Calu3 (cell line): ENCODE data around the gene PFKP. TPM values are rescaled to one million over a fixed set of nuclear protein-coding genes. Genes with fewer than 3 reads are reported as not detected.

Source experiments
- BruUV-seq: library from RNA; stranded (reverse); fragments of 400-500 nt; replicated peaks from 2 replicates; lab custom pipeline; 2021; lab: Mats Ljungman, UMichigan
- CTCF ChIA-PET: fragments of 300-600 bp; sonication (Branson Sonifier 250); formaldehyde crosslinking; loops from one replicate; lab custom pipeline; 2022; ENCODE audit warnings: antibody characterized with exemption; lab: Charles Lee
- DNase-seq: peaks from one replicate; pipeline ENCODE4 v3.0.0; 2022
- H3K27ac Mint-ChIP-seq: one replicate; pipeline ENCODE4 v1.8.0; 2022; ENCODE audit warnings: mixed read lengths; ENCODE audit not compliant: unreplicated experiment
- H3K27me3 Mint-ChIP-seq: one replicate; pipeline ENCODE4 v1.8.0; 2022; ENCODE audit warnings: mixed read lengths; ENCODE audit not compliant: unreplicated experiment
- H3K36me3 Mint-ChIP-seq: one replicate; pipeline ENCODE4 v1.8.0; 2022; ENCODE audit warnings: mild to moderate bottlenecking, moderate library complexity, mixed read lengths; ENCODE audit not compliant: insufficient read depth, unreplicated experiment
- H3K4me1 Mint-ChIP-seq: one replicate; pipeline ENCODE4 v1.8.0; 2022; ENCODE audit warnings: mild to moderate bottlenecking, low read depth, mixed read lengths; ENCODE audit not compliant: unreplicated experiment
- H3K4me3 Mint-ChIP-seq: one replicate; pipeline ENCODE4 v1.8.0; 2022; ENCODE audit warnings: mild to moderate bottlenecking, low read depth, moderate library complexity, mixed read lengths; ENCODE audit not compliant: unreplicated experiment
- H3K9me3 Mint-ChIP-seq: one replicate; pipeline ENCODE4 v1.8.0; 2022; ENCODE audit warnings: low read depth, mixed read lengths; ENCODE audit not compliant: unreplicated experiment
- intact Hi-C: fragments of 100-400 bp; cut with micrococcal nuclease; formaldehyde crosslinking; loops from one replicate; pipeline ENCODE4 v1.10.0; 2022; ENCODE audit not compliant: unreplicated experiment
- total RNA-seq: library from RNA; stranded (reverse); gene quantifications from 2 replicates; pipeline ENCODE4 v1.2.3, GENCODE V29; 2022
- TF ChIP-seq, protein P1 (sequence below): fragments of 200-600 bp; IDR thresholded peaks from one replicate; pipeline ENCODE4 v1.8.0; 2022; ENCODE audit warnings: antibody characterized with exemption; ENCODE audit not compliant: unreplicated experiment

Gene PFKP
- total RNA-seq, 1 experiment from 2014 or later, result 272 TPM

DNA sequence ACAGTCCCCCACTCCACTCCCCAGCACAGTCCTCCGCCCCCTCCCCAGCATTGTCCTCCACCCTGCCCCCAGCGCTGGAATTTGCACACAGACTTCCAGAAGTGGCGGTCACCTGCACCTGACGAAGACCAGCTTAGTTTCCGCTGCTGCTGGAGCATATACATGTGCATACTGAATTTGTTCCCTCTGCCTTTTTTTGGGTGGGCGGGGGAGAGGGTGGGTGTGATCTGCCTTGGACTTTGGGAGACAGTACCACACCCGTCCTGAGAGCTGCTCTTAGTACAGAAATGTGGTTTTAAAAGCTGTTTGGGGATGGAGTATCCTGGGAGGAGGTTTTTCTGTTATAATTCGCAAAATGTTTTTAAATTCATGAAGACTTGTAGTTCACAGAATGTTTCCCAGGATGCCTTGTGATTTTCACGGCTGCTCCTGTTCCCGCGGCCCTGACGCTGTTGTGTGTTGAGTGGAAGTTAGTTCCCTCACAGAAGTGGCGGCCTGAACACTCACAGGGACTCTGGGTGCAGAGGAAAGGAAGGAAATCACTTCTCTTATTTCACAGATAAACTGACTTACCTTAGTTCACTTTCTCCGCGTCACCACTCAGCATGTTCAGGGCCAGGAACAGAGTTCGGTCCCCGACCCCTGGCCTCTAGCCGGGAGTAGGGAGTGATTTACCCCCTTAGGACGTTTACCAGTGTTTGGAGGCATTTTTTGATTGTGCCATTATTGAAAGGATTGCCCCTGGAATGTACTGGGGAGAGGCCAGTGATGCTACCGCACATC lies 18.6 kb downstream of the PFKP start:
- H3K27ac Mint-ChIP-seq, result no peak overlapping the region
- BruUV-seq, result no TSS peak
- no peak overlapping the region for H3K4me3 Mint-ChIP-seq
- TF ChIP-seq, protein P1, sequence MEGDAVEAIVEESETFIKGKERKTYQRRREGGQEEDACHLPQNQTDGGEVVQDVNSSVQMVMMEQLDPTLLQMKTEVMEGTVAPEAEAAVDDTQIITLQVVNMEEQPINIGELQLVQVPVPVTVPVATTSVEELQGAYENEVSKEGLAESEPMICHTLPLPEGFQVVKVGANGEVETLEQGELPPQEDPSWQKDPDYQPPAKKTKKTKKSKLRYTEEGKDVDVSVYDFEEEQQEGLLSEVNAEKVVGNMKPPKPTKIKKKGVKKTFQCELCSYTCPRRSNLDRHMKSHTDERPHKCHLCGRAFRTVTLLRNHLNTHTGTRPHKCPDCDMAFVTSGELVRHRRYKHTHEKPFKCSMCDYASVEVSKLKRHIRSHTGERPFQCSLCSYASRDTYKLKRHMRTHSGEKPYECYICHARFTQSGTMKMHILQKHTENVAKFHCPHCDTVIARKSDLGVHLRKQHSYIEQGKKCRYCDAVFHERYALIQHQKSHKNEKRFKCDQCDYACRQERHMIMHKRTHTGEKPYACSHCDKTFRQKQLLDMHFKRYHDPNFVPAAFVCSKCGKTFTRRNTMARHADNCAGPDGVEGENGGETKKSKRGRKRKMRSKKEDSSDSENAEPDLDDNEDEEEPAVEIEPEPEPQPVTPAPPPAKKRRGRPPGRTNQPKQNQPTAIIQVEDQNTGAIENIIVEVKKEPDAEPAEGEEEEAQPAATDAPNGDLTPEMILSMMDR, result no peak
- no peaks in the 10 kb centered on the region for H3K9me3 Mint-ChIP-seq
- no peak for DNase-seq
- H3K36me3 Mint-ChIP-seq, result peaks cover 61% of the 10 kb centered on the region
- H3K4me1 Mint-ChIP-seq, result peaks cover 35% of the 10 kb centered on the region
- intact Hi-C loops, result no loop called here
- CTCF ChIA-PET, result no interaction called here
- H3K27me3 Mint-ChIP-seq, result no peaks in the 10 kb centered on the region

DNA sequence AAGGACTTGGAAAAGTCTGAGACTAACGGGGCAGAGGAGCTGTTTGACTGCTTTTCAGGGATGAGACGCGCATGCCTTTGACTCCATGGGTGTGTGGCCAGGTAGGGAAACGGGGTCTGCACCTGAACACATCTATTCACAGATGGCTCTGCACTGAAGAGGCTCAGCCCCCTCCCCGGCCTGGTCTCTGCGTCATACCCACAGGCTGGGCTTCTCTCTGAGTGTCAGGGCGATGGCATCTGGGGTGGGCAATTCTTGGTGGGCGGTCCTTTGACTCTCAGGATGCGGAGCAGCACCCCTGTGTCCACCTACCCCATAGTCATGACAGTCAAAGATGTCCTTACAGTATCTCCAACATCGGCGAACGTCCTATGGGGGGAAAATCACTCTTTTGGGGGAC lies 23.0 kb downstream of the PFKP start:
- TF ChIP-seq, protein P1, result no peak
- H3K4me1 Mint-ChIP-seq, result peaks cover 70% of the 10 kb centered on the region
- no peaks in the 10 kb centered on the region for H3K9me3 Mint-ChIP-seq
- no TSS peak for BruUV-seq
- peaks cover 80% of the 10 kb centered on the region for H3K36me3 Mint-ChIP-seq
- peak overlapping the region; percentile 63 for H3K4me3 Mint-ChIP-seq
- peak overlapping the region; percentile 94 for H3K27ac Mint-ChIP-seq
- no peaks in the 10 kb centered on the region for H3K27me3 Mint-ChIP-seq
- no peak for DNase-seq
- CTCF ChIA-PET, result interaction anchor here (1.0 to 1.3 kb wide), 2 partner anchors 16 to 47 kb away, joined by 3 read pairs; no protein-coding TSS in a partner anchor
- intact Hi-C loops, result no loop called here

DNA sequence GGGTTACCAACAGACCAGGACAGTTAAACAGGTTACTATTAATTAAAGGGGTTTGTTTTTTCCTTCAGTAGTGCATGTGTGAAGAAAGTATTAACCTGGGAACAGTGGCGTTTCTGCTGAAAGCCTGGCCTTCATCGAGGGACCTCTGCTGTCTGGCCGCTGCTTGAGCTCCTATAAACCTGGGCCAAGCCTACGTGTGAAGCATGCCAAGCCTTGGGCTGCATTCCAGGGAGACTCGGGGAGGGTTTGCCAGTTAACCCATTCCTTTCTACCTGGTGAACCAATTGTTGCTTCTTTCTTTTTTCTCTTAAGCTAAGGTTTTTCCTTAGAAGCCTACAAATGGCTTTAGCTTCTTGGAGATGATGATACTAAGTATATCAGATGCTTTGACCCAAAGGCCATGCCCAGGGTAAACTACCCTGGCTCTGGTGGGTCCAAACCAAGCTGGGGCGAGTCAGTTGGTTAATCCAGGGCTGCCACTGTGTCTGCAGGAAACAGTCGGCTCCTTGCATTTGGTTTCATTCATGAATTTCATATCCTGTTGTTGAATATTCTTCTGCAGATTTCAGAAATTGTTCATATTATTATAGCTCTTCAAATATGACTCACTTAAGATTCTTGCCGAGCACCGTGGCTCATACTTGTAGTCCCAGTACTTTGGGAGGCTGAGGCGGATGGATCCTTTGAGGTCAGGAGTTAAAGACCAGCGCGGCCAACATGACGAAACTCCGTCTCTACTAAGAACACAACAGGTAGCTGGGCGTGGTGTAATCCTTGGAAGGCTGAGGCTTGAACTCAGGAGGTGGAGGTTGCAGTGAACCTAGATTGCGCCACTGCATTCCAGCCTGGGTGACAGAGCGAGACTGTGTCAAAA lies 23.8 kb downstream of the PFKP start:
- CTCF ChIA-PET, result interaction anchor here (0.7 to 1.5 kb wide), 6 partner anchors 14 to 91 kb away, joined by 3 to 18 read pairs (median 3); no protein-coding TSS in a partner anchor
- Mint-ChIP-seq H3K4me1 (peaks cover 76% of the 10 kb centered on the region), H3K36me3 (peaks cover 83% of the 10 kb centered on the region), H3K4me3 (peak overlapping the region; percentile 63), H3K27ac (peak overlapping the region; percentile 94), H3K9me3 (no peaks in the 10 kb centered on the region), H3K27me3 (no peaks in the 10 kb centered on the region)
- TF ChIP-seq, protein P1, result no peak
- DNase-seq, result peak; percentile 77
- intact Hi-C loops, result no loop called here
- BruUV-seq, result no TSS peak

DNA sequence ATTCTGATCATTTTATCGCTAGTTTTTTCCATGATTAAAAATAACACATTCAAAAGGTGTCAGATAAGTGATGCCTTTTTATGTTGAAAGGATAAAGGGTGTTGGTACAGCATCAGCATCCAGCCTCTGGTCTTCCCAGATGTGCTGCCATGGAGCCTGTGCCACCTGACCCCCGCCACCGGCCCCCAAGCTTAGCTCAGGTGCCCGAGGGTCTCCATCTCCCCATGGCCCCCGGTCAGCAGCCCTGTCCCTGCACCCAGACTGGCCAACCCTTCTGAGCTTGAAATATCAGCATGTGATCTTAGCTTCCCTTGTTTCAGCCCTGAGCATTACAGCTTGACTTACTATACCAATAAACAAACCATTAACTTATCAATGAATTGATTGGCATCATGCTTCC lies 24.6 kb downstream of the PFKP start:
- peaks cover 76% of the 10 kb centered on the region for H3K36me3 Mint-ChIP-seq
- H3K9me3 Mint-ChIP-seq, result no peaks in the 10 kb centered on the region
- intact Hi-C loops, result no loop called here
- peaks cover 69% of the 10 kb centered on the region for H3K4me1 Mint-ChIP-seq
- H3K4me3 Mint-ChIP-seq, result peak overlapping the region; percentile 4
- no peak for DNase-seq
- BruUV-seq, result no TSS peak
- H3K27me3 Mint-ChIP-seq, result no peaks in the 10 kb centered on the region
- TF ChIP-seq, protein P1, result no peak
- CTCF ChIA-PET, result interaction anchor here (0.7 to 1.5 kb wide), 4 partner anchors 15 to 91 kb away, joined by 3 to 18 read pairs (median 6); no protein-coding TSS in a partner anchor
- peak overlapping the region; percentile 94 for H3K27ac Mint-ChIP-seq
